Activated CD4-positive, alpha-beta T cell treated with anti-CD3 and anti-CD28 coated beads for 1 hour (primary cell): ENCODE results near the gene EAF2.

Experiments used
- DNase-seq: peaks from one replicate; pipeline ENCODE4 v3.0.0-alpha.2; 2020

The EAF2 gene

GRCh38 chr3:121863801-121864200 lies 28.8 kb downstream of the EAF2 start:
- DNase-seq, result no peak

DNA sequence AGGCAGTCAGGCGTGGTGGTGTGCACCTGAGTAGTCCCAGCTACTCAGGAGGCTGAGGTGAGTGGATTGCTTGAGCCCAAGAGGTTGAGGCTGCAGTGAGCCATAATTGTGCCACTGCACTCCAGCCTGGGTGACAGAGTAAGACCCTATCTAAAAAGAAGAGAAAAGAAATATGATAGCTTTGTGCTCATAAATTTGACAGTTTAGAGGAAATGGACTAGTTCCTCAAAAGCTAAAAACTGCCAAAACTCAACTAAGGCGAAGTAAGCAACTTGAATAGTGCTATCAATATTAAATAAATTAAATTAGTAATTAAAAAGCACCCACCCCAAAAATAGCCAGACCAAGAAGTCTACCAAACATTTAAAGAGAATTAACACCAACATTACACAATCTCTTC lies 34.7 kb downstream of the EAF2 start:
- no peak for DNase-seq

GRCh38 chr3:121870717-121871116 lies 35.7 kb downstream of the EAF2 start:
- no peak for DNase-seq

GRCh38 chr3:121871430-121871829 lies 36.4 kb downstream of the EAF2 start:
- DNase-seq, result no peak

- DNase-seq, result no peak
Observed at GRCh38 chr3:121878411-121878810, 43.4 kb downstream of the EAF2 start.

- DNase-seq, result no peak
Observed at GRCh38 chr3:121883507-121883906, 48.5 kb downstream of the EAF2 start.

DNA sequence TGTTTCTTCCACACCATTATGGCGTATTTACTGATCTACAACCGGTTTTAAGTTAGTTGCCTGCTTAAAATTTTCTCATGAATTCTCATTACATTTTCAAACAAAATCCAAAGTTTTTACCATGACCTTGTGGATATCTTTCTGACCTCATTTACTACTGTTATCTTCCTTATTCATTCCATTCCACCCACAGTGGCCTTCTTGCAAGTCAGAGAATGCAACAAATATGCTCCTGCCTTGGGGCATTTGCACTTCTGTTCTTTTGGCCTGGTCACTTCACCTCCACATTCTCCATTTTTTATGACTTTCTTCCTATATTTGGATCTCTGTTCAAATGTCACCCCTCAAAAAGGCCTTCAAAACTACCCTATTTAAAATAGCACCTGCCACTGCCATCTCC lies 50.4 kb downstream of the EAF2 start:
- DNase-seq, result no peak

DNA sequence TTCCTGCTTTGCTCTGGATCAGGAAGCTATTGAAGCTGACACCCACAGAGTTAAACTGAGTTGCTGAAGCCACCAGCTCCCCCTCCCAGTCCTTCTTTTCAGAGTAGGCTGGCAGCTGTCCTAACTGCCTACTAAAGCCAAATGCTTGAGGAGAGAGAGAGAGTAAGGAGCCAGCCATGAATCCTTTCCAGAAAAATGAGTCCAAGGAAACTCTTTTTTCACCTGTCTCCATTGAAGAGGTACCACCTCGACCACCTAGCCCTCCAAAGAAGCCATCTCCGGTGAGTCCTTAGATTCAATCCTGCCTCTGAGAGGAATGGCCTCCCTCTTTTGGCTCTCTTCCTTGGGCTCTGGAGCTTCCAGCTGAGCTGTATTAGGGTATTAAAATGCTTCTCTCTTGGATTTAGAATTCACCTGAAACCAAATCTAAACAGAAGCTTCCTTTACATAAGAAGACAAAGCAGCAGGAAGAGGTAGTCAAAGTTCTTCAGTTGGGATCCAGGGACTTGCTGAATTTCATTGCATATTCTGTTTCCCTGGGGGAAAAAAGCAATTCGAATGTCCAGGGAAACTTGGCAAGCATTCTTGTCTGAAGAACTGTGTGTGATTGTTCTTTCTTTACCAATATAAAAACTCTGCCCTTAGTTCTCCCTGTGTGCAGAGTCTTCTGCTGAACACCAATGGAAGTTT lies 59.4 kb downstream of the EAF2 start, which contains the start of gene SLC15A2:
Gene SLC15A2, plus strand, starts transcription at position 101 of the 690 bp plus-strand sequence. Its CDS starts 76 bp downstream, at position 177.
- no peak for DNase-seq

DNA sequence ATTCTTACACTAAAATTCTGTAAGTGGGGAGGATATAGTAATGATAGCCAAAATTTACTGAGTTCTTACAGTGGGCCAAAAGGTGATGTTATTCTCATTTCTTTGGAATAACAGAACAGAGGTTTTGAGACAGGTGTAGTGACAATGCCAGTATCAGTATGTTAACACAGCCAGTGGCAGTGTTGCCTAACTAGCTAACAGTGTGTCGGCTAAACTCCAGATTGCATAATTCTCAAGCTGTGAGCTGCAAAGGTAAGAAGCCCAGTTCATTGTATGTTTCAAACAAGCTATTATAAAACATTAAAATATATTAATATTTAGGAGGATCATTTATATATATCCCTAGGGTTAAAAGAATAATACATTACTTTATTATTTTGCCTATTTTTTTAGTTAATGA lies 60.1 kb downstream of the EAF2 start:
- no peak for DNase-seq

GRCh38 chr3:121895736-121896135 lies 60.7 kb downstream of the EAF2 start:
- DNase-seq, result no peak

DNA sequence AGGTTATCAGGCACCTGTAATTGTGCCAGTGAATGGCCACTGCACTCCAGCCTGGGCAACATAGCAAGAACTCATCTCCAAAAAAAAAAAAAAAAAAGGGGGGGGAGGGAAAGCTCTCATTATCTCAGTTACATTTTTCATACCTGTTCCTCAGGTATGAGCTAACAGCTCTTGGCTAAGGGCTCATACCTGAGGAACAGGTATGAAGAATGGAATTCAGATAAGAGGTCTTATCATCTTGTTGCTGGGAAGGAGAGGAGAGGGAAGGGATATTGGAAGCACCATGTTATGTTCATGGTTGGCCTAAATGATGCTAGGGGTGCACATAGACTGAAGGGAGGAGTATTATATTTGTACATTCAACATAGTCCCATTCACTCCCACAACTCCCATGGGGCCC lies 61.8 kb downstream of the EAF2 start:
- DNase-seq, result no peak

GRCh38 chr3:121897296-121897695 lies 62.3 kb downstream of the EAF2 start:
- DNase-seq, result no peak

DNA sequence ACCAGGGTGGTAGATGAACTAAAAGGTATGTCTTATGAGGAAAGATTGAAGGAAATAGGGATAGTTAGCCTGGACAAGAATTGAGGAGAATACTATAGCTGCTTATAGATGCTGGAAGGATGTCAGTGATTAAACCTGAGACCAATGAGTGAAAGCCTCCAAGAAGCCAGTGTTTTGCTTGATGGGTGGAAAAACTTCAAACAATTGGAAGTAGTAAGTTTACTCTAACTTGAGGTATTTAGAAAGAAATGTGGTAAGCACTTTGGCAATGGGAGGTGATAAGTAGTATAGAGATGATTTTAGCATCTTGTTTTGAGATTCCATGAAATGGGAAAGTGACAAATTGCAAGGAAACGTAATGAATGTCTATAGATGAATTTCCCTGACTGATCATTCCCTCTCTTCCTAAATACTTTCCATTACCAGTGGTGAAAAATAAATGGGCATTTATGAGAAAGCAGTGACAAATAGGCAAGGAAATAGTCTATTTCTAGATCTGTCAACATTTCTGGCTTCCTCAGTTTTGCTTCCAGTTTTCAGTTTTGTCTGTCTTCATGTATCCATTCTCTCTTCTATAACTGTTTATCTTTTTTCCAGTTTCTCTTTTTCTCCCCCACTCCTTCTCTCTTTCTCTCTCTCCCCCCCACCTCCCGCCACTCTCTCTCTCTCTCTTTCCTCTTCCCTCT lies 78.4 kb downstream of the EAF2 start:
- DNase-seq, result no peak

DNA sequence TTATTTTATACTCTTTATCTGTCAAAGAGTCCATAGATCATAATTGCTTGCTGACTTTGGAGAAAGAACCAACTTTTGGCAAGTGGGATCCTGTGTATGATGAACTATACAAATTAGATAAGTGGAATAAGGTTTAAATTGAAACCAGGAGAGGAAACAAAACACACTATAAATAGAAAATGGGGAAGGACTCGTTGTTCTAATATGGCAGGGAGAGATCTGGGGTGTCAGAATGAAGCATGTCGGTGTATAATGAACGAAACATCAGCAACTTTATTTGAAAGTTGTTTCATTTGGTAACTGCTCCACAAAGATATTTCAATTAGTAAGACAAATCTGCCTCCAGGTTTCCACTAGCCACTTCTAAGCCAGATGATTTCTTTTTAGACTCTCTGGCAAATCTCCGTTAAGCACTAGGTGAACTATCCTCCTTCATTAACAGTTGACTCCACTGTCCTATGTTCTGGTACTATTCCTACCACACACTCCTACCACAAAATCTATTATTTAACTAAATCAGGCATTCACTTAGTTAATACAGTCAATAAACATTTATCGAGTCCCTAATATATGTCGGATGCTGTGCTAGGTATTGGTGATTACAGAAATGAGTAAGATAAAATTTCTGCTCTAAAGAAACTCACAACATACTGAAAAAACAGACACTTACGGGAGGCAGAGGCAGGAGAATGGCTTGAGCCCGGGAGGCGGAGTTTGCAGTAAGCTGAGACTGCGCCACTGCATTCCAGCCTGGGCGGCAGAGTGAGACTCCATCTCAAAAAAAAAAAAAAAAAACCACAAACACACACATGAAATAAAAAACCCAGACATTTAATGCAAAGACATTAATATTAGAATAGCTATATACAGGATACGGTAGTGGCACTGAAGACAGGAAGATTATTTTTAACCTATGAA lies 79.3 kb downstream of the EAF2 start:
- no peak for DNase-seq

GRCh38 chr3:121916189-121916588 lies 81.2 kb downstream of the EAF2 start:
- no peak for DNase-seq

DNA sequence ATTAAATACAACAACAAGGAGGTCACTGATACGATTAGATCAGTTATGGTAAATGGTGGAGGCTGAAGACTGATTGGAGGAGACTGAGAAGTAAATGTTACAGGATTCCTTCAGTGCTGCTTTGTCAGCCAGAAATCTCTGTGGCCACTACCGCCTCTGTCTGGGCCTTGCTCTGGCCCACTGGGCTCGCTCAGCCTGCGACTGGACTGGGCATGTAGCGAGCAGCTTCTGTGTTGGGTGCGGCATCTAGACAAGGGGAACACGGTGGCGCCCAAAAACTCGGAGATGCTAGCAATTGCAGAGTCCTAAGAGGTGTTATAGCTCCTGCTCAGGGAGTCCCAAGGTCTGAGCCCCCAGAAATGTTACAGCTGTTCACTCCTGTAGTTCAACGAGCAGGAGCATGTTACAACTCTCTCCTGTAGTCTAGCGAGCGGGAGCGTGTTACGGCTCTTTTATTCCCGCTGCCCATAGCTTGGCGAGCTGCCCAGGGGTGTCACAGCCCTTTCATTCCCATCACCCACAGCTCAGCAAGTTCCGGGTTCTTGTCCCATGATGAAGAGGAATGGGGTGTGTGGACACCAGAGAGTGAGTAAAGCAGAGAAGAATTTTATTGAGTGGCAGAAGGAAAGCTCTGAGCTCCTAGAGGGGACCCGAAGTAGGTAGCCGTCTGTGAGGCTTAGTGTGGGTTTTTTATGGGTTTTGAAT lies 83.9 kb downstream of the EAF2 start:
- DNase-seq, result no peak

DNA sequence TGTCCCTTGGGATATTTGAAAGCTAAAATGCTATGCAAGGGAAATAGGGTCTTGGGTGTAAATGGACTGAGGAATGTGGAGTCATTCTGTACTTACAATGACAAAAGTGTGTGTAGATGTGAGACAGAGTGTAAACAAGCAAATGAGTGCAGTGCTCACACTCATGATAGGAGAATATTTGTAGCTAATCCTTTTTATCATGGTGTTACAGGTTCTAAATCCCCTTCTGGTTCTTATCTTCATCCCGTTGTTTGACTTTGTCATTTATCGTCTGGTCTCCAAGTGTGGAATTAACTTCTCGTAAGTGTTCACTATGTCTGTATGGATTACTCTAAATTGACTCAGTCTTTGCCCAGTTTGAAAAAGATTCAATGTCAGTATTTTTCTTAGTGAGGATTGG lies 89.7 kb downstream of the EAF2 start:
- no peak for DNase-seq

DNA sequence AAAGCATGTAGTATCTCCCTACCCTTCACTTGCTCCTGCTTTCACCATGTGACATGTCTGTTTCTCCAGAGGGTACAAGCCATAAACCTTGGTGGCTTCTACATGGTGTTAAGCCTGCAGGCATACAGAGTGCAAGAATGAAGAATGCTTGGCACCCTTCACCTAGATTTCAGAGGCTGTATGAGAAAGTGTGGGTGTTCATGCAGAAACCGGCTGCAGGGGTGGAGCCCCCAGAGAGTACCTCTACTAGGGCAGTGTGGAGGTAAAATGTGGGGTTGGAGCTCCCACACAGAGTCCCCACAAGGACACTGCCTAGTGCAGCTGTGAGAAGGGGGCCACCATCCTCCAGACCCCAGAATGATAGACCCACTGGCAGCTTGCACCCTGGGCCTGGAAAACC lies 91.4 kb downstream of the EAF2 start:
- no peak for DNase-seq
